Smooth muscle cell of the brain vasculature (primary cell): Measurements from ENCODE around the gene MAPKAP1.
"Not testable (repeated sequence)": the region's sequence is repeated elsewhere in the genome, so short reads cannot be mapped to it uniquely, and the experiment has no call there.

ENCODE experiments used
- DNase-seq: peaks from one replicate; pipeline ENCODE4 v3.0.0-alpha.2; 2012; ENCODE audit warnings: low read depth, low spot score

The MAPKAP1 gene

GRCh38 chr9:125415583-125416460, 291.2 kb downstream of the MAPKAP1 start:
- no peak for DNase-seq

- DNase-seq = no peak
Measured at GRCh38 chr9:125413579-125413978, 293.4 kb downstream of the MAPKAP1 start.

DNA sequence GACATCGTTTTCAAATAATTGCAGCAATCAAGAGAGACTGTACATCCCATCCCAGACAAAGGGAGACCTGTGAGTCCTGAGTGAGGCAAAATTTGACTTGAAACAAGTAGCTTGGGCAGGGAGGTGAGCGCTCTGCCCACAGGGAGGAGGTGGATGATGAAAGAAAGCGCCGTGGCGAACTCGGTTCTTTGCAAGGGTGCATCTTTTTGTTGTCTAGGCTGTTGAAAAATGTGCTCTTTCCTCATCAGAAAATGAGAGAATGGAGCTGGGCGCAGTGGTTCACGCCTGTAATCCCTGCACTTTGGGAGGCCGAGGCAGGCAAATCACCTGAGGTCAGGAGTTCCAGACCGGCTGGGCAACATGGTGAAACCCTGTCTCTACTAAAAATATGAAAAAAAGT, 294.8 kb downstream of the MAPKAP1 start:
- DNase-seq = no peak

GRCh38 chr9:125411171-125411756, 295.7 kb downstream of the MAPKAP1 start:
- no peak for DNase-seq

- no peak for DNase-seq
Measured at GRCh38 chr9:125410522-125410894, 296.5 kb downstream of the MAPKAP1 start.

- no peak for DNase-seq
Measured at GRCh38 chr9:125409637-125410521, 297.1 kb downstream of the MAPKAP1 start.

GRCh38 chr9:125409217-125409636, 297.8 kb downstream of the MAPKAP1 start:
- DNase-seq = no peak

- DNase-seq = peak; percentile 18
Measured at GRCh38 chr9:125407974-125408900, 298.8 kb downstream of the MAPKAP1 start.

GRCh38 chr9:125407432-125407973, 299.5 kb downstream of the MAPKAP1 start:
- no peak for DNase-seq

GRCh38 chr9:125406810-125407087, 300.3 kb downstream of the MAPKAP1 start:
- DNase-seq = no peak

DNA sequence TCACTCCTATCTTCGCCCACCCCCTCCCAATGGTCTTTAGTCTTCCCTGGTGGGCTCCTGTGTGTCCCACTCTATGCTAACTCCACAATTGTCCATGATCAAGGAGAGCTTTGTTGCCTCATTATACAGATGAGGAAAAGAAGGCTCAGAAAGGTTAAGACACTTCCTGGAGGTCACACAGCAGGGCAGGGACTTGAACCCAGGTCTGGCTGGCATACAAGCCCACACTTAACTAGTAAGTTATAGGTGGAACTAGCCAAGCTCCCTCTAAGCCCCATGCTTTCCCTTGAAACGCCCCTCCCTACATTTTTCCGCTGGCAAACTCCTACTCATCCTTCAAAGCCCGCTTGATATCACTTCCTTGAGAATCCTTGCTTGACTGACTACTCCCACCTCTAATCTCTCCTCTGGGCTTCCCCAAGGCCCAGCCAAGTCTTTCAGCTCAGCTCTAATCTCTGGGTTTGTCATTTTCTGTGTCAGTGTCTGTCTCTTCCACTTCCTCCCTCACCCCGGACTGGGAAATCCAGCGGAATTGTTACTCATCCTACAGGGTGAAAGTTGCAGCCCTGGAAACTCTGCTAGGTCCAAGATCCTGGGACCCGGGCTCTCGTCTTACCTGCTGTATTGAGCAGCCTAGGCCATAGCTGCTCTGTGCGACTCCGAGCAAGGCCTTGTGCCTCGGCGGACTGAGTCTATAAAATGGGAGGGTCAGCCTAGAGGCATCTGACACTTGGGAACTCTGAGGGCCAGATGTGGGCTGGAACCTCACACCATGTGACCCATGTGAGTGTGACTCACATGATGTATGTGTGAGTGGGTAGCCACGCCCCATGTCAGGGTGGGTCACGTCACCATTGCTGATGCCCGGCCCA, 300.8 kb downstream of the MAPKAP1 start:
- no peak for DNase-seq

DNA sequence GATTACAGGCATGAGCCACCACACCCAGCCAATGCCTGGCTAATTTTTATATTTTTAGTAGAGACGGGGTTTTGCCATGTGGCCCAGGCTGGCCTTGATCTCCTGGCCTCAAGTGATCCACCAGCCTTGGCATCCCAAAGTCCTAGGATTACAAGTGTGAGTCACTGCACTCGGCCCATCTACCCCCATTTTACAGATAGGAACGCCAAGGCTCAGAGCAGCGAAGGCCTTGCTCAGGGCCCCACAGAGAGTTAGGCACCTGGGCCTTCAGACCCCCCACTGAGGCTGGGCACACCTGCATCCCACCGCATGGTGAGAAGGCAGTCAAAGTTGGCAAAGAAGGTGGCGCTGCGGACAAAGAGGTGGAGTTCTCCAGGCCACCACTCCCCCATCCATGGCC, 302.3 kb downstream of the MAPKAP1 start:
- DNase-seq = no peak

DNA sequence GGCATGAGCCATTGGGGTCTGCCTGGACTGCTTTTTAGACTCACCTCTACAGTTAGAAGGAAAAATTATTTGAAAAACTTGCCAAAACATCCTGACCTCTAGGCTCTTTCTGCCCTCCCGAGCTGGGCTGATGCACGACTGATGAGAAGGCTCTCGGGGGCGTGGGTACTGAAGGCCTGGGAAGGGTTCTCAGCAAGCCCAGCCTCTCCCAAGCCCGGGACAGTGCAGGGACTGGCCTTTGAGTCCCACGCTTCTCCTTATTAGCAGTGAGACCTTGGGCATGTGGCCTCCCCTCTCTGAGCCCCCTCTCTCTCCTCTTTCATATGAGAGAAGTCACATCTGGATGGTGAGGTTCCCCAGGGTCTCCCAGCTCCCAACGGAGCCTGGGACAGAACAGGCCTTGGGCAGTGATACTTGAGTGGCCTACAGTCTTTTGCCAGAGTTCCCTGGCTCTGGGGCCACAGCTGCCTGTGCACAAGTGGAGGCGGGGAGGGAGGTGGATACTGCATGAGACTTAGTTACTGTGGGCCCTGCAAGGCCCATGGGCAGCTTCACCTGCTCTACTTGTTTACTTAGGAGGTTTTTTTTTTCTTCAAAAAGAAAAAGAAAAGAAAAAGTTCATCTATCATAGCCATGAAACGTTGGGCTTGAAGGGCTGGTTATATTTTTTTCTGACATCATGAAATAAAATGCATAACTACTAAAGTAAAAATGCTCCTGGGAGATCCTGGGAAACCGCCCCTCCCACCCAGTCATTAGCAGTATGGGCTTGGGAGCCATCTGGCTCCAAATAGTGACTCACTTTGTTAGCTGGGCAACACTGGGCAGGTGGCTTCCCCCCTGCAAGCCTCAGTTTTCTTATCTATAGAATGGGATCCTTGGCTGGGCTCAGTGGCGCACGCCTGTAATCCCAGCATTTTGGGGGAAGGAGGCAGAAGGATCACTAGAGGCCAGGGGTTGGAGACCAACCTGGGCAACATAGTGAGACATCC, 306.0 kb downstream of the MAPKAP1 start:
- DNase-seq = no peak

DNA sequence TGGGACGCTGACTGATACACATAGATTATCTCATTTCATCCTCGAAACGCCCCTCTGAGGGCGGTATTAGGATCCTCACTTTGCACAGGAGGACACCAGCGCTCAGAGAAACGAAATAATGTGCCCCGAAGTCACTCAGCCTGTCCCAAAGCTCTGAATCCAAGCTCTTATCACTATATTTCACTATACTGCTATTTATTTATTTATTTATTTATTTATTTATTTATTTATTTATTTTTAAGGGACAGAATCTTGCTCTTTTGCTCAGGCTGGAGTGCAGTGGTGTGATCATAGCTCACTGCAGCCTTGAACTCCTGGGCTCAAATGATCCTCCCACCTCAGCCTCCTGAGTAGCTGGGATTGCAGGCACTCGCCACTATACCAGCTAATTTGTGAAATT, 306.8 kb downstream of the MAPKAP1 start:
- not testable (repeated sequence) for DNase-seq

DNA sequence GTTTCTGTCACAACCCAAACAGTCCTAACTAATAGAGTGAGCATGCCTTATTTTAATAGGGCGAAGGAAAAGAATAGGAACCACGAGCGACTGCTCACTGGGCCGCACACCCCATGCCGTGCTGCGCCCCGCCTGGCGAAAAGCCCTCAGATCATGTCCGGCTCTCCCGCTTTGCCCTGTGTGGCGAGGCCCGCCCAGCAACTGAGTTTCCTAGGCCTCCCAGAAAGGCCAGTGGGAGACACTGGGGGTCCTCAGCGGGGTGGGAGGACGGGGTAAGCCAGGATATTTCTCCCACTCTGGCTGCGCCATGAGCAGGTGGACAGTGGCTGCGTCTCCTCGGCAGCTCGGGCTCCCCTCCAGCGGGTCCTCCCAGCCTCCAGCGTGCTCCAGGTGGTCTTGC, 307.3 kb downstream of the MAPKAP1 start:
- DNase-seq = no peak

GRCh38 chr9:125399165-125399564, 307.8 kb downstream of the MAPKAP1 start:
- DNase-seq = no peak

DNA sequence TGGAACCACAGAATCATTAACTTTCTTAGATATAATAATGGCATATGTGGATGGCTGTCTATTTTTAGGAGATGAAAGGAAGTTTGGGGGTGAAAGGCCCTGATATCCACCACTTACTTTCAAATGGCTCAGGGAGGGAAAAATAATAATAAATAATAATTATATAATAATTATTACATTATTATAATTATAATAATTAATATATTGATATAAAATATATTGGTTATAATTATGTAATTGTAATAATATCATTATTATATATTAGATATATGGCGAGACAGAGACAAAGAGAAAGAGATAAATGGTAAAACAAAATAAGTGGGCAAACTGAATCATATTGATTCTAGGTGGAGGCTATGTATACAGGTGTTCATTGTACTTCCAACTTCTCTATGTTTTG, 308.8 kb downstream of the MAPKAP1 start:
- no peak for DNase-seq

GRCh38 chr9:125397736-125398135, 309.3 kb downstream of the MAPKAP1 start:
- no peak for DNase-seq

GRCh38 chr9:125396799-125397198, 310.2 kb downstream of the MAPKAP1 start:
- no peak for DNase-seq
